GM19452 (cell line): ENCODE measurements around the gene CATSPERB.
"Not testable (repeated sequence)": the region's sequence is repeated elsewhere in the genome, so short reads cannot be mapped to it uniquely, and the experiment has no call there.

ENCODE experiments used
- ATAC-seq: cut with Tn5 transposase; IDR thresholded peaks from one replicate; pipeline ENCODE4 v1.9.1; 2021; ENCODE audit not compliant: unreplicated experiment

The CATSPERB gene

GRCh38 chr14:91737619-91738018 lies 5.7 kb upstream of the CATSPERB start:
- ATAC-seq = no peak

- no peak for ATAC-seq
Observed at GRCh38 chr14:91732859-91733477, 1.1 kb upstream of the CATSPERB start.

GRCh38 chr14:91732439-91732838 lies 553 bp upstream of the CATSPERB start:
- ATAC-seq = no peak

- ATAC-seq = no peak
Observed at GRCh38 chr14:91731018-91731417, 868 bp downstream of the CATSPERB start.

GRCh38 chr14:91729756-91730155 lies 2.1 kb downstream of the CATSPERB start:
- ATAC-seq = no peak

GRCh38 chr14:91728616-91729183 lies 3.2 kb downstream of the CATSPERB start:
- ATAC-seq = no peak

- no peak for ATAC-seq
Observed at GRCh38 chr14:91727121-91727520, 4.8 kb downstream of the CATSPERB start.

GRCh38 chr14:91723501-91723900 lies 8.4 kb downstream of the CATSPERB start:
- no peak for ATAC-seq

- ATAC-seq = no peak
Observed at GRCh38 chr14:91722386-91722785, 9.5 kb downstream of the CATSPERB start.

- ATAC-seq = no peak
Observed at GRCh38 chr14:91719839-91720238, 12.0 kb downstream of the CATSPERB start.

- ATAC-seq = no peak
Observed at GRCh38 chr14:91716999-91717398, 14.9 kb downstream of the CATSPERB start.

- no peak for ATAC-seq
Observed at GRCh38 chr14:91714805-91715204, 17.1 kb downstream of the CATSPERB start.

GRCh38 chr14:91708795-91709194 lies 23.1 kb downstream of the CATSPERB start:
- no peak for ATAC-seq

GRCh38 chr14:91706996-91707395 lies 24.9 kb downstream of the CATSPERB start:
- no peak for ATAC-seq

GRCh38 chr14:91694643-91695042 lies 37.2 kb downstream of the CATSPERB start:
- no peak for ATAC-seq

GRCh38 chr14:91693346-91693745 lies 38.5 kb downstream of the CATSPERB start:
- no peak for ATAC-seq

GRCh38 chr14:91692075-91692474 lies 39.8 kb downstream of the CATSPERB start:
- no peak for ATAC-seq

- ATAC-seq = no peak
Observed at GRCh38 chr14:91689608-91690007, 42.3 kb downstream of the CATSPERB start.

- ATAC-seq = not testable (repeated sequence)
Observed at GRCh38 chr14:91687436-91687835, 44.5 kb downstream of the CATSPERB start.

GRCh38 chr14:91685600-91685999 lies 46.3 kb downstream of the CATSPERB start:
- no peak for ATAC-seq

- ATAC-seq = no peak
Observed at GRCh38 chr14:91681893-91682563, 49.9 kb downstream of the CATSPERB start.

GRCh38 chr14:91681118-91681517 lies 50.8 kb downstream of the CATSPERB start:
- ATAC-seq = no peak
